B cell (primary cell): ENCODE results near the gene FBLN5. TPM values are rescaled to one million over a fixed set of nuclear protein-coding genes. Genes with fewer than 3 reads are reported as not detected.

Experiments used
- ATAC-seq: fragments of 200-7000 bp; cut with Tn5 transposase; one replicate; pipeline ENCODE4 v1.10.0; 2021; ENCODE audit warnings: low read depth, mild to moderate bottlenecking, moderate number of reproducible peaks, moderate library complexity
- CTCF ChIA-PET: fragments of 350-600 bp; sonication (Branson Sonifier 250); formaldehyde crosslinking; loops from one replicate; lab custom pipeline; 2021; ENCODE audit warnings: antibody characterized with exemption, inconsistent platforms; lab: Charles Lee
- POLR2A ChIA-PET: fragments of 350-600 bp; sonication (Branson Sonifier 250); formaldehyde crosslinking; loops from one replicate; lab custom pipeline; 2021; ENCODE audit warnings: antibody characterized with exemption; lab: Charles Lee
- DNase-seq: peaks from one replicate; pipeline ENCODE4 v3.0.0; 2013
- H2AFZ ChIP-seq: 2 replicates; pipeline ENCODE4 v1.6.1; 2012; ENCODE audit warnings: mild to moderate bottlenecking, low read depth, low read length; ENCODE audit not compliant: insufficient read depth, poor library complexity, severe bottlenecking
- H3K27ac ChIP-seq, 2 donors: 1 replicate in 1 of 2; 2 replicates in 1 of 2; pipeline ENCODE4 v1.5.1; 2012 to 2013; ENCODE audit warnings: low read length in 2 of 2, mild to moderate bottlenecking in 2 of 2, moderate library complexity in 1 of 2
- H3K27me3 ChIP-seq, 4 experiments: fragments of 200-600 bp in 1 of 4; sonication (generic) in 1 of 4; replicated peaks in 1 of 4; 1 replicate in 2 of 4; 2 replicates in 2 of 4; pipeline versions ENCODE4 v1.6.1 to v1.7.0; 2013 to 2016; ENCODE audit warnings: low read length in 3 of 4, mild to moderate bottlenecking in 2 of 4, mixed read lengths in 1 of 4, moderate library complexity in 1 of 4; ENCODE audit not compliant: insufficient read depth in 4 of 4, control insufficient read depth in 3 of 4; ENCODE audit errors: control extremely low read depth in 1 of 4
- H3K36me3 ChIP-seq, 2 experiments: replicated peaks in 1 of 2; 1 replicate in 1 of 2; 2 replicates in 1 of 2; pipeline versions ENCODE4 v1.6.1 to v1.7.1; 2013; ENCODE audit warnings: low read length in 1 of 2; ENCODE audit not compliant: insufficient read depth in 2 of 2, control insufficient read depth in 1 of 2; ENCODE audit errors: control extremely low read depth in 1 of 2, extremely low read depth in 1 of 2
- H3K4me1 ChIP-seq, 2 donors: fragments of 200-600 bp in 1 of 2; sonication (generic) in 1 of 2; 1 replicate in 1 of 2; 2 replicates in 1 of 2; pipeline versions ENCODE4 v1.5.1 to v1.6.1; 2013 to 2017; ENCODE audit warnings: low read length in 2 of 2; ENCODE audit not compliant: control insufficient read depth in 2 of 2, insufficient read depth in 2 of 2
- H3K4me2 ChIP-seq: replicated peaks from 2 replicates; pipeline ENCODE3; 2012; ENCODE audit warnings: mild to moderate bottlenecking, low read depth, low read length; ENCODE audit not compliant: poor library complexity, severe bottlenecking
- H3K4me3 ChIP-seq, 5 experiments: fragments of 200-600 bp in 1 of 5; sonication (generic) in 1 of 5; 1 replicate in 3 of 5; 2 replicates in 2 of 5; pipeline versions ENCODE4 v1.5.1 to v1.7.0; 2011 to 2016; ENCODE audit warnings: low read length in 4 of 5, mild to moderate bottlenecking in 4 of 5, low read depth in 2 of 5, control low read depth in 1 of 5, moderate library complexity in 1 of 5; ENCODE audit not compliant: insufficient read depth in 1 of 5; ENCODE audit errors: control extremely low read depth in 1 of 5, extremely low read depth in 1 of 5
- H3K79me2 ChIP-seq: fragments of 200-600 bp; sonication (generic); one replicate; pipeline ENCODE4 v1.6.0; 2016; ENCODE audit warnings: low read length; ENCODE audit not compliant: control insufficient read depth, insufficient read depth
- H3K9ac ChIP-seq: fragments of 200-600 bp; sonication (generic); 2 replicates; pipeline ENCODE4 v1.6.1; 2017; ENCODE audit warnings: mild to moderate bottlenecking, low read length, moderate library complexity
- H3K9me3 ChIP-seq, 3 donors: one replicate each; pipeline versions ENCODE4 v1.6.1 to v1.7.1; 2013; ENCODE audit warnings: low read length in 2 of 3; ENCODE audit not compliant: control insufficient read depth in 2 of 3, insufficient read depth in 1 of 3; ENCODE audit errors: control extremely low read depth in 1 of 3
- H4K20me1 ChIP-seq: 2 replicates; pipeline ENCODE4 v1.6.0; 2012; ENCODE audit warnings: mild to moderate bottlenecking, low read length; ENCODE audit not compliant: insufficient read depth, control insufficient read depth, poor library complexity, severe bottlenecking
- H3K27ac Mint-ChIP-seq: one replicate; pipeline ENCODE4 v1.8.0; 2021; ENCODE audit warnings: mixed read lengths
- H3K27me3 Mint-ChIP-seq: one replicate; pipeline ENCODE4 v1.8.0; 2021; ENCODE audit warnings: mixed read lengths
- H3K4me1 Mint-ChIP-seq: one replicate; pipeline ENCODE4 v1.8.0; 2021; ENCODE audit warnings: mixed read lengths
- H3K4me3 Mint-ChIP-seq: one replicate; pipeline ENCODE4 v1.8.0; 2021; ENCODE audit warnings: mixed read lengths
- H3K9me3 Mint-ChIP-seq: one replicate; pipeline ENCODE4 v1.8.0; 2022; ENCODE audit warnings: mixed read lengths; ENCODE audit not compliant: insufficient read depth
- EZH2 ChIP-seq: IDR thresholded peaks from 2 replicates; pipeline ENCODE4 v1.6.1; 2012; ENCODE audit warnings: borderline replicate concordance, low read depth, mild to moderate bottlenecking, moderate library complexity, low read length; ENCODE audit not compliant: insufficient read depth, poor library complexity, severe bottlenecking
- WGBS: methylation state at CpG from one replicate; pipeline ENCODE4 v1.1.5; 2013; ENCODE audit warnings: missing lambda C conversion rate; ENCODE audit not compliant: insufficient coverage; 5-methylcytosine and 5-hydroxymethylcytosine counted together
- intact Hi-C: fragments of 100-400 bp; cut with micrococcal nuclease; formaldehyde crosslinking; loops from one replicate; pipeline ENCODE4 v1.10.0; 2022
- polyA plus RNA-seq: library from polyadenylated mRNA; depleted of rRNA; stranded (reverse); fragments of >200 nt; gene quantifications from 2 replicates; pipeline ENCODE4 v1.2.3, GENCODE V29; 2012
- total RNA-seq, 2 donors: library from RNA; stranded (reverse); fragments of 120-200 nt in 1 of 2; gene quantifications; 1 replicate in 1 of 2; 2 replicates in 1 of 2; pipeline versions ENCODE4 v1.2.3 to v1.2.4, GENCODE V29; 2013 to 2022
- TF ChIP-seq, protein P1 (sequence below): fragments of 200-600 bp; IDR thresholded peaks from one replicate; pipeline ENCODE4 v1.8.0; 2022; ENCODE audit warnings: antibody characterized with exemption, mild to moderate bottlenecking

The FBLN5 gene
- total and polyA plus RNA-seq, 2 donors (not counting 1 experiment from before 2014, with no cell fraction given): 0.31 to 0.37 TPM

DNA sequence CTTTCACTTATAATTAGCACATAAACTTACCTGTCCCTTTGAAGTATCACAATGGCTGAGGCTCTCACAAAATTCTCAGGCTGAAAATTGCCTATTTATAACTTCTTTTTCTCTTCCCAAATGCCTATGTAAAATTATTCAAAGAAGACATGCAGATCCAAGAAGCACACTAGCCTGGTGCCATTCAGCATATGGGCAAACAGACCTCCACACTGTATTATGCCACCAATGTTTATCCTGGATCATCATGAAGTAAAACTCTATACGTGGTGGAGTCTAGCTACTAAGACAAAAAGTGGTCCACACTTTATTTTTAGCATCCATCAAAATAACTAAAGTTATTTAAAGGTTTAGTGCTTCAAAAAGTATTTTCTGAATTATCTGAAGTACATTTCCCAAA, 95.9 kb downstream of the FBLN5 start:
- ChIA-PET POLR2A (no interaction called here), CTCF (interaction anchor here (0.8 kb wide), 1 partner anchor 11 kb away, joined by 3 read pairs; no protein-coding TSS in a partner anchor)
- Mint-ChIP-seq H3K27ac (no peak overlapping the region), H3K27me3 (no peaks in the 10 kb centered on the region), H3K9me3 (no peaks in the 10 kb centered on the region), H3K4me3 (no peak overlapping the region), H3K4me1 (peaks cover 25% of the 10 kb centered on the region)
- peaks cover 0 to 5% (median 0%) of the 10 kb centered on the region in 4 experiments for H3K27me3 ChIP-seq
- no peak overlapping the region for H3K4me3 ChIP-seq
- WGBS: no CpG with 5 or more reads among the region's 1 CpG
- no peak overlapping the region for H3K4me2 ChIP-seq
- no peak overlapping the region for H3K9ac ChIP-seq
- ATAC-seq (no peak), DNase-seq (no peak)
- no peaks in the 10 kb centered on the region for H4K20me1 ChIP-seq
- no peaks in the 10 kb centered on the region for H3K79me2 ChIP-seq
- no peaks in the 10 kb centered on the region for H3K36me3 ChIP-seq
- H3K27ac ChIP-seq: no peak overlapping the region
- H2AFZ ChIP-seq: no peak overlapping the region
- intact Hi-C loops: no loop called here
- TF ChIP-seq, protein P1, sequence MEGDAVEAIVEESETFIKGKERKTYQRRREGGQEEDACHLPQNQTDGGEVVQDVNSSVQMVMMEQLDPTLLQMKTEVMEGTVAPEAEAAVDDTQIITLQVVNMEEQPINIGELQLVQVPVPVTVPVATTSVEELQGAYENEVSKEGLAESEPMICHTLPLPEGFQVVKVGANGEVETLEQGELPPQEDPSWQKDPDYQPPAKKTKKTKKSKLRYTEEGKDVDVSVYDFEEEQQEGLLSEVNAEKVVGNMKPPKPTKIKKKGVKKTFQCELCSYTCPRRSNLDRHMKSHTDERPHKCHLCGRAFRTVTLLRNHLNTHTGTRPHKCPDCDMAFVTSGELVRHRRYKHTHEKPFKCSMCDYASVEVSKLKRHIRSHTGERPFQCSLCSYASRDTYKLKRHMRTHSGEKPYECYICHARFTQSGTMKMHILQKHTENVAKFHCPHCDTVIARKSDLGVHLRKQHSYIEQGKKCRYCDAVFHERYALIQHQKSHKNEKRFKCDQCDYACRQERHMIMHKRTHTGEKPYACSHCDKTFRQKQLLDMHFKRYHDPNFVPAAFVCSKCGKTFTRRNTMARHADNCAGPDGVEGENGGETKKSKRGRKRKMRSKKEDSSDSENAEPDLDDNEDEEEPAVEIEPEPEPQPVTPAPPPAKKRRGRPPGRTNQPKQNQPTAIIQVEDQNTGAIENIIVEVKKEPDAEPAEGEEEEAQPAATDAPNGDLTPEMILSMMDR: no peak
- TF ChIP-seq EZH2: no peak
- peaks cover 27 to 38% of the 10 kb centered on the region in 2 donors for H3K4me1 ChIP-seq
- H3K9me3 ChIP-seq: no peaks in the 10 kb centered on the region

- no peak overlapping the region for H3K27ac Mint-ChIP-seq
- no peak overlapping the region for H3K4me3 ChIP-seq
- peaks cover 32% of the 10 kb centered on the region for H3K4me1 Mint-ChIP-seq
- ChIA-PET POLR2A (interaction anchor here (0.8 kb wide), 1 partner anchor 13 kb away, joined by 3 read pairs; no protein-coding TSS in a partner anchor), CTCF (no interaction called here)
- no peak overlapping the region for H3K4me3 Mint-ChIP-seq
- no peaks in the 10 kb centered on the region for H3K9me3 ChIP-seq
- DNase-seq (no peak), ATAC-seq (no peak)
- no peak overlapping the region for H3K9ac ChIP-seq
- no peaks in the 10 kb centered on the region for H3K79me2 ChIP-seq
- H3K27me3 Mint-ChIP-seq: no peaks in the 10 kb centered on the region
- H2AFZ ChIP-seq: no peak overlapping the region
- no peaks in the 10 kb centered on the region for H3K27me3 ChIP-seq
- no peaks in the 10 kb centered on the region for H3K9me3 Mint-ChIP-seq
- WGBS: 100% methylated on average over 1 of the region's 4 CpGs
- no peaks in the 10 kb centered on the region for H4K20me1 ChIP-seq
- no peak for TF ChIP-seq EZH2
- TF ChIP-seq, protein P1: no peak
- peaks cover 35 to 46% of the 10 kb centered on the region in 2 donors for H3K4me1 ChIP-seq
- intact Hi-C loops: no loop called here
- no peak overlapping the region for H3K4me2 ChIP-seq
- H3K36me3 ChIP-seq: no peaks in the 10 kb centered on the region
- H3K27ac ChIP-seq: no peak overlapping the region
These were observed 98.9 kb downstream of the FBLN5 start for GRCh38 chr14:91848504-91849001.
